Measurements from ENCODE around the gene GOLGA8O.
A peak's percentile ranks its signal among the peaks of the same experiment; 100 is the strongest.
"Not testable (repeated sequence)": the region's sequence is repeated elsewhere in the genome, so short reads cannot be mapped to it uniquely, and the experiment has no call there.

GOLGA8O gene

GRCh38 chr15:32455534-32455933, at the start of gene GOLGA8O:
Gene GOLGA8O (minus strand): TSS chr15:32455634. CDS start chr15:32455536, 98 bp downstream.
- DNase-seq (ENCODE audit: low spot score), result not testable (repeated sequence)

- DNase-seq (ENCODE audit: low spot score), result not testable (repeated sequence)
Measured at GRCh38 chr15:32504152-32504811, 48.8 kb upstream of the GOLGA8O start.

GRCh38 chr15:32502946-32503345, 47.5 kb upstream of the GOLGA8O start:
- peak; percentile 5 for DNase-seq (ENCODE audit: low spot score)

GRCh38 chr15:32492768-32493167, 37.3 kb upstream of the GOLGA8O start:
- not testable (repeated sequence) for DNase-seq (ENCODE audit: low spot score)

GRCh38 chr15:32486474-32486873, 31.0 kb upstream of the GOLGA8O start:
- DNase-seq (ENCODE audit: low spot score), result not testable (repeated sequence)

- DNase-seq (ENCODE audit: low spot score), result not testable (repeated sequence)
Measured at GRCh38 chr15:32483377-32483776, 27.9 kb upstream of the GOLGA8O start.

- DNase-seq (ENCODE audit: low spot score), result not testable (repeated sequence)
Measured at GRCh38 chr15:32481683-32482082, 26.2 kb upstream of the GOLGA8O start.

- DNase-seq (ENCODE audit: low spot score), result not testable (repeated sequence)
Measured at GRCh38 chr15:32468076-32468475, 12.6 kb upstream of the GOLGA8O start.

GRCh38 chr15:32440445-32440977, 14.9 kb downstream of the GOLGA8O start:
- DNase-seq (ENCODE audit: low spot score), result not testable (repeated sequence)

GRCh38 chr15:32434102-32434963, 21.1 kb downstream of the GOLGA8O start:
- DNase-seq (ENCODE audit: low spot score), result not testable (repeated sequence)

GRCh38 chr15:32427635-32428034, 27.8 kb downstream of the GOLGA8O start:
- DNase-seq (ENCODE audit: low spot score), result not testable (repeated sequence)

GRCh38 chr15:32426511-32426910, 28.9 kb downstream of the GOLGA8O start:
- not testable (repeated sequence) for DNase-seq (ENCODE audit: low spot score)

- not testable (repeated sequence) for DNase-seq (ENCODE audit: low spot score)
Measured at GRCh38 chr15:32407903-32408302, 47.5 kb downstream of the GOLGA8O start.

GRCh38 chr15:32403192-32403591, 52.2 kb downstream of the GOLGA8O start, which contains the start of gene GOLGA8K:
Gene GOLGA8K (minus strand): TSS chr15:32403292. CDS start chr15:32403194, 98 bp downstream.
- not testable (repeated sequence) for DNase-seq (ENCODE audit: low spot score)

GRCh38 chr15:32396522-32396921, 58.9 kb downstream of the GOLGA8O start:
- not testable (repeated sequence) for DNase-seq (ENCODE audit: low spot score)
